Hippocampal formation (tissue), 2 donors: ENCODE data around the gene BCL7A.
"Not testable (repeated sequence)": the region's sequence is repeated elsewhere in the genome, so short reads cannot be mapped to it uniquely, and the experiment has no call there.

ENCODE experiments used
- DNase-seq, 2 donors: peaks; one replicate each; lab custom pipeline; 2025; lab: John Stamatoyannopoulos, UW

Gene BCL7A

DNA sequence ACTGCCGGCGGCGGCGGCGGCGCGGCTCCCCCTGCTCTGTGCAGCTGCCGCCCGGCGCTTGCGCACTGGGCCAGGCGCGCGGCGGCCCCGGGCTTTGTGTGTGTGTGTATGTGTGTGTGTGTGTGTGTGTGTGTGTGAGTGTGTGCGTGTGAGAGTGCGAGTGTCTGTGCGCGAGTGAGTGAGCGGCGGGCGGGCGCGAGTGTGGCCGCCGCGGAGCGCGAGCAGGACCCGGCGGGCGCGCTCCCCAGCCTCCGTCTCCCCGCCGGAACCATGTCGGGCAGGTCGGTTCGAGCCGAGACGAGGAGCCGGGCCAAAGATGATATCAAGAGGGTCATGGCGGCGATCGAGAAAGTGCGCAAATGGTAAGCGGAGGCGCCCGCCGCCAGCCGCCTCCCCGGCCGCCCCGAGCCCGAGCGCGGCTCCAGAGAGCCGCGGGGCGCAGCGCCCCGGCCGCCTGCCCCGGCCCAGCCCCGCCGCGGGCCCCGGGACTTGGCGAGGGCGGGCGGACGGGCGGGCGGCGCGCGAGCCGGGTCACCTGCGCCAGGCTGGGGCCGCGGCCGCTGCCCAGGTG, at the start of gene BCL7A:
Gene BCL7A, plus strand, starts transcription at position 63 of the 571 bp plus-strand sequence. Its CDS starts 208 bp downstream, at position 271.
- peak; percentile 51 to 80 for DNase-seq

DNA sequence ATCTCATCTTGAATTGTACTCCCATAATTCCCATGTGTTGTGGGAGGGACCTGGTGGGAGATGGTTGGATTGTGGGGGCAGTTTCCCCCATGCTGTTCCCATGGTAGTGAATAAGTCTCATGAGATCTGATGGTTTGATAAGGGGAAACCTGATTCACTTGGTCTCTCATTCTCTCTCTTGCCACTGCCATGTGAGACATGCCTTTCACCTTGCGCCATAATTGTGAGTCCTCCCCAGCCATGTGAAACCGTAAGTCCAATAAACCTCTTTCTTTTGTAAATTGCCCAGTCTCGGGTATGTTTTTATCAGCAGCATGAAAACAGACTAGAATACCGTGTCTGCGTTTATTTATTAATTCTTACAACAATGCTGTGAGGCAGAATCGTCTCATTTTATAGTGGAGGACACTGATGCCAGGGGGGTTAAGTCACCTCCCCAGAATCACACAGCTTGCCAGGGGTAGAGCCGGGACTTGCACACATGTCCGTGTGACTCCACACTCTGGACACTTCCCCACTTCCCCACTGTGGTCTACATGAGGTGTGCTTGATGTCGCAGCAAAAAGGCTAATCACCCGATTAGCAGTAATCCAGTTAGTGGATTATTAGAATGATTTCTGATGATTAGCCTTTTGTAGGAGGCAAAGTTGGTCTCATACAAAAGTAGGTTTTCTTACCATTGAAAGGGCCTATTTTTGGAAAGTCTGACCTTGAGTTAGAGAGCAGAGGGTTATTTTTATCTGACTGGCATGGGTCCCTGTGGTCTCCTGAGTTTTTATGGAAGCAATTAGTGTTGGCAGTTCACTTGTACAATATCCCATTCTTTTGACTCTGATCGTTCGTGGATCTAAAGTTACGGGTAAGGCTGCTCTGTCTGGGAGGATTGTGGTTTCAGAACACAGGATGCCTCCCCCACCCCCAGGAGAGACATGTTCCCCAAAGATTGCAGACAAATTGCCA, 47.4 kb upstream of the BCL7A start:
- DNase-seq, result no peak

GRCh38 chr12:121975021-121975420, 46.7 kb upstream of the BCL7A start:
- DNase-seq, result no peak

DNA sequence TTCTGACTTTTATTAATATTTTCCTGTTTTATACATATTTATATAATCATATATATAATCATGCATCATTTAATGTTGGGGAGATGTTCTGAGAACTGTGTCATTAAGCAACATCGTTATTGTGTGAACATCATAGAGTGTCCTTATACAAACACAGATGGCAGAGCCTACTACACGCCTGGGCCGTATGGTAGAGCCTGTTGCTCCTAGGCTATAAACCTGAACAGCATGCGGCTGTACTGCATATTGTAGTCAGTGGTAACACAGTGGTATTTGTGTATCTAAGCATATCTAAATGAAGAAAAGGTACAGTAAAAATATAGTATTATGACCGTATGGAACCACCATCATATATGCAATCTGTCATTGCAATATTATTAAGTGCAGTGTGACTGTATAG, 44.7 kb upstream of the BCL7A start:
- no peak for DNase-seq

GRCh38 chr12:121980191-121980891, 41.3 kb upstream of the BCL7A start:
- no peak for DNase-seq

DNA sequence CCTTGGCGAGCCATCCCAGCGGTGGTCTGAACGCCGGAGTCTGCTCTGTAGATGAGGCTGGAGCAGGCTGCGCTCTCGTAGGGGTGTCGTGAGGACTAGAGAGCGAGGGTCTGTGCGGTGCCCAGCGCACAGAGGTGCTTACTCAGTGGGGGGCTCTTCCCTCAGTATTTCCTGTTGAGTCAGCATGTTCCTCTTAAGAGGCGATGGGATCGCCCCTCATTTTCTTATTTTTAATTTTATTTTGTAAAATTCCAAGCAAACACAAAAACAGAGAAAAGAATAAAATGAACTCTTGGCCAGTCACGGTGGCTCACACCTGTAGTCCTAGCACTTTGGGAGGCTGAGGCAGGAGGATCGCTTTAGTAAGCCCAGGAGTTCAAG, 40.8 kb upstream of the BCL7A start:
- no peak for DNase-seq

DNA sequence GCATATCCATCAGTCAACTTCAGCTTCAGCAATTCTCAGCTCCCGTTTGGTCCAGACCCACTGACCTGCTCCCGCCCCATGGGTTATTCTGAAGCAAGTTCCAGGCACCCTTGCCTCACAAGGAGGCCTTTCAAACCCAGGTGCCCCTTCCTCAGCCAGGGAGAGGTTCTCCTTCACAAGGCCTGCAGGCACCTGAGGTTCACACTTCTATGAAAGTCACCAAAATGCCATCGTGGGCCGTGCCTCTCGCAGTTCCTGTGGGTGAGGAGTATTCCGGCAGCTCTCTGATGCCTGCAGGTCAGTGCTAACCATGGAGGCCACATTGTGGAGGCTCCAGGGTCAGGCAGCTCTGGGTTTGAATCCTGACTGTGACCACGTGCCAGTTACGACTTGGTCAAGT, 40.2 kb upstream of the BCL7A start:
- DNase-seq, result no peak

DNA sequence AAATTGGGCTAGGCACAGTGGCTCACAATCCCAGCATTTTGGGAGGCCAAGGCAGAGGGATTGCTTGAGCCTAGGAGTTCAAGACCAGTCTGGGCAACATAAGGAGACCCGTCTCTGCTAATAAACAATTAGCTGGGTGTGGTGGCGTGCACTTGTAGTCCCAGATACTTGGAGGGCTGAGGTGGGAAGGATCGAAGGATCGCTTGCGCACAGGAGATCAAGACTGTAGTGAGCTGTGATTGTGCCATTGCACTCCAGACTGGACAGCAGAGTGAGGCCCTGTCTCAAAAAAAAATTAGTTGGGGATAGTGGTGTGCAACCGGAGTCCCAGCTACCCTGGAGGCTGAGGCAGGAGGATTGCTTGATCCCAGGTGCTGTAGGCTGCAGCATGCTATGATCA, 38.7 kb upstream of the BCL7A start:
- DNase-seq, result no peak

DNA sequence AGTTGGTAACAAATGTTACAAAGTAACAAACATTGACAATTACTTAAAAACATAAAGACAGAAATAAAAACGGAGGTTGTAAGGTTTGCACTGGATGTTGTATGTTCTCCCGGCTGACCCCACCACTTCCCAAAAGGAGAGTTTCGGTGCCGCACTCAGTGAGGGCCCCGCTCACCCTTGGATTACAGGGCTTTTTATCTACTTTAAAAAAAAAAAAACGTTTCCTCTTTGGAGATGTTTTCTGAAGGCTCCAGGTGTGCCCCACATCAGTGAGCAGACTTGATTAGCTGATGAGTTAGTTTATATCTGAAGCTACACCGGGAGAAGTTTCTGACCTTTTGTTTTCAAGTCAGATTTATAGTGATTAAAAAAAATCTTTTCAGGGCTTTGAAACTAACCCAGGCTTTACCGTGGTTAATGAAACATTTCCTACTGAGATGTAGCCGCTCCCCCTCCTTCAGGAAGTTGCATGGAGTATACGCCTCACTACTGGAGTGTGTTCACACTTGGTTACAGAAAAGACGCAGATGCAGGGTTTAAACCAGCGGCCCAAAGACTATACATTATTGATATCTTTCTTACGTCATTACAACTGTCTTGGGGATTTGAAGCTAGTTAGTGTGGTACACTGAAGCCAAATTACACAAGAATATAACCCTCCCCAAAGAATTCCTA, 38.0 kb upstream of the BCL7A start:
- no peak for DNase-seq

DNA sequence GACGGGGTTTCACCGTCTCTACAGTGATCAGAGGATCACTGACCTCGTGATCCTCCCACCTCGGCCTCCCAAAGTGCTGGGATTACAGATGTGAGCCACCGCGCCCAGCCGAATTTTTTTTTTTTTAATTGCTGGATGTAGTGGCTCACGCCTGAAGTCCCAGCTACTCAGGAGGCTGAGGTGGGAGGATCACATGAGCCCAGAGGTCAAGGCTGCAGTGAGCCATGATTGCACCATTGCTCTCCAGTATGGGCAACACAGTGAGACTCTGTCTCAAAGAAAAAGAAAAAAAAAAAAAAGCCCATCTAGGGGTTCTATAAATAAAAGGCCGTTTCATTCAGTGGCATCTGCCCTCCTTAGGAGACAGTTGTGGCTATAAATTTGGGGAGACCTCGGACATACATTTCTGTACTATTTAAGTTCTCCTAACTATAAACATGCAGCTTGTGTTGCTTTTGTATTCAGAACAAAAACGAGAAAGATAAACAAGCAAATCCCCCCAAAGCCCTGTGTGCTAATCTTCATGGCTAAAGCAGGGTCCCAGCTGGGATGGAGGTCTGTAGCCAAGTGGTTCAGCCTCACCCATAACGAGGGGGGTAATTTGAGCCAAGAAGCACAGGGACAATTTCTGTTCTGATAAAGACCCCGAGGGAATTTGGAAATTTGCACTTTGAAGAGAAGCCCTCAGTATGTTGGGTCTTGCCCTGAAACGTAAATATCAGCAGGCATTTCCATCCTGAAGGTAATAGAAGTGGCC, 35.0 kb upstream of the BCL7A start:
- DNase-seq, result no peak

- not testable (repeated sequence) for DNase-seq
Observed at GRCh38 chr12:121988519-121988918, 33.2 kb upstream of the BCL7A start.

DNA sequence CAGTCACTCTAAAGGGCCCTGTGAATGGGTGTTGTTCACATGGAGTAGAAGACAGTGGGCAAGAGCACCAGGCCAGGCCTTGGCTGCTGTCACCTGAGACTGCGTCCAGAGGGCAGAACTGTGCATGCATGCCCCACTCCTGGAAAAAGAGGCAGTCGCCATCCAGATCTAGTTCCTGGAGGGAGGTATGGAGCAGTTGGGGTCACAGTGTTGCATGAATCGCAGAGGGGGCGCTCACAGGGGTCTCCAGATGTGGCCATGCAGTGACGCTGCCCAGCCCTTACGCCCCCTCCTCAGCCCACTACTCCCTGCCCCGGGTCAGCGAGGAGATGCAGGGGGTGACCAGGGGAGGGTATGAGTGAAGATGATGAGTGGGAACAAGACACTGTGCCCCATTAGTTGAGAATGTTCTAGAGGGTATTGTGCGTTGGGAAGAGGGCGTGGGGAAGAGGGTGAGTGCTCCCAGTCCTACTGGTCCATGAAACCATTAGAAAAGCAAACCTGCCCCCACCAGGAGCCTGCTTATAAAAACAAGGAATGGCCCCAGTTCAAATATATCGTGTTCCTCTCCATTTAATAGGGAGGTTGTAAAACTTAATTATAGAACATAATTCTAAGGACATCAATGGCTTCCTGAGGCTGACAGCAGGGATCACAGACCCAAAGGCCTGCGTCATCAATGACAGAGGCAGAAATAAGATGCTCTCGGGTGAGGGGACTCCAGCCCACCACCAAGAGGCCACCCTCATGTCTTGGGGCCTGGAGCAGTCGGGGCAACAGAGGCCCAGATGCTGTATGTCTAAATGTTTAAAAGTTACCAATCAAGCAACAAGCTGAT, 32.2 kb upstream of the BCL7A start:
- no peak for DNase-seq

DNA sequence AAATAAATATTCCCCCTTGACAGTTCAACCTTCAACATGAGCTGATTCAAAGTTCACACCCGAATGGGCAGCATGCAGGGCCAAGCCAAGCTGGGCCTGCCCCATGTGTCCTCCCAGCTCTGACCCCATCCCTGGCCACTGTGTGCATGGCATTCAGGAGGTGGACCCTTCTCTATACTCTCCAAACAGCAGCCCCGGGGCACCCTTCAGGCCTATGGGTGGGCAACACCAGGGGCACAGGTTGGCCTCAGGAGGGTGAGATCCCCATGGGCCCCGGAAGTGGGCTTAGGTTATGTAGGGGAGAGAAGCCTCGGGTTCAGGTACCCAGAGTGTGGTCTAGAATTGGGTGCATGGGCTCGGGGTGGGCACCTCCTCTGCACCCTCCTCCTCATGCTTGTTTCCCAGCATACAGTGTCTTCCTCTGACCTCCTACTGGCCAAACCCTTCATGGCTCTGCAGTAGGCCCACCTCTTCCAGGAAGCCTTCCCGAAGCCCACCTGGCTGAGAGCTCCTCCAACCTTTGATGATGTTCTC, 31.5 kb upstream of the BCL7A start:
- no peak for DNase-seq

- DNase-seq, result no peak
Observed at GRCh38 chr12:121990692-121991603, 30.7 kb upstream of the BCL7A start.

- DNase-seq, result peak in 1 of 2 donors; percentile 4
Observed at GRCh38 chr12:121992059-121992879, 29.4 kb upstream of the BCL7A start.

DNA sequence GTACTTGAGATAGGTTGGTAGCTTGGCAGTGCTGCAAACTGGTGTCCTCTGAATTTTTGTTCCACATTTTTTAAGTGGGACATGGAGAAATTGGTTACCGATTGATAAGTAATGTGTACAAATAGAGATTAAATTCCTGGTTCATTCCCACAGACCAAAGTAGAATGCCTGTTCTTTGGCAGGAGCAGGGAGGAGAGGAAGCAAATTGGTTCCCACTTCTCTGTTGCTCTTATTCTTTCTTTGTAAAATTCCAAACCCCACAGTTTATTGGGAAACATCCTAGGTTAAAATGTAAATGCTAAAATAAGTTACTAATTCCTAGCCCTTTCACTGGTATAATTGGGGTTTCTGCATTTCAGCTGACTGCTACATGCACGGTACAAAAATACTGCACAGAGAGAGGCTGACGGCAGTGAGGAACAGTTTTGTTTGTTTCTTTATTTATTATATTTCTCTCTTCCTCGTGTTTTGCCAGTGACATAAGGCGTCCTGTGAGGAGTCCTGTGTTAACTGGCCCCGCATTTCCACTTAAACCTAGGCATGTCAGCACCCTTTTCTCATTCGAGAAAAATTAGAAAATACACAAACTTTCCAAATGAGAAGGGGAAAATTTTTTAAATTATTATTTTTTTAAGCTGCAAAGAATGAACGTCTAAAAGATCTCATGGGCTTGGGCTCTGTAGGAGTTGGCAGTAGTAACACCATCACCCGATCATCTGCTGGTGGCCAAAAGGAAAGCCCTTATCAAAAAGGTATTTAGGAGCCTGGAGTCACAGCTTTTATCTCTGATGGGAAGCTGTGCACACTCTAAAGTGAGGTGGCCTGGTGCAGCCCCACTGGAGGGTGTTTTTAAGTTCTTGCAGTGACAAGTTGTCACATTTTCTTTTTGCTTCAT, 25.4 kb upstream of the BCL7A start:
- no peak for DNase-seq

DNA sequence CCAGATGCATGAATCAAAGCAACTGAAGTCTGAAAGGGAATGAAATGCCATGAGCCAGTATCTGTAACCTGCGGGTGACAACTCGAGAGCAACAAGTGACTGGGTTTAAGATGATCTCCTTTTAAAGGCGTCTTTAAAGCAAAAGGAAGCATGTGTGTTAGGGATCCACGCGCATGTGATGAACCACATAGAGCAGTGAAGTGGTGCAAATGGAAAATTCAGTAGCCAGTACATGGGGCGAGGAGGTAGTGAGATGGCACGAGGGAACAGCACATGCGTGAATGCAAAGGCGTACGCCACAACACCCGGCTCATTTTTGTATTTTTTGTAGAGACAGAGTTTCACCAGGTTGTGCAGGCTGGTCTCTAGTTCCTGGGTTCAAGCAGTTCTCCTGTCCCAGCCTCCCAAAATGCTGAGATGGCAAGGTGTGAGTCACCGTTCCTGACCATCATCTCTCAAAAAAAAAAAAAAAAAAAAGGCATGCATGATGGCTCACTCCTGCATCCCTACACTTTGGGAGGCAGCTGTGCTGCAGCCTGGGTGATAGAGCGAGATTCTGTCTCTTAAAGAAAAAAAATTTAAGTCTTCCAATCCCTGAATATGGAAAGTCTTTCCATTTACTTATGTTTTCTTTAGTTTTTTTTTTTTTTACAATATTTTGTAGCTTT, 24.6 kb upstream of the BCL7A start:
- no peak for DNase-seq
